ENCODE data around the gene MAGEC1. TPM values are rescaled to one million over a fixed set of nuclear protein-coding genes. Genes with fewer than 3 reads are reported as not detected.

The MAGEC1 gene
- total RNA-seq, 1 donor from 2014 or later = not detected

DNA sequence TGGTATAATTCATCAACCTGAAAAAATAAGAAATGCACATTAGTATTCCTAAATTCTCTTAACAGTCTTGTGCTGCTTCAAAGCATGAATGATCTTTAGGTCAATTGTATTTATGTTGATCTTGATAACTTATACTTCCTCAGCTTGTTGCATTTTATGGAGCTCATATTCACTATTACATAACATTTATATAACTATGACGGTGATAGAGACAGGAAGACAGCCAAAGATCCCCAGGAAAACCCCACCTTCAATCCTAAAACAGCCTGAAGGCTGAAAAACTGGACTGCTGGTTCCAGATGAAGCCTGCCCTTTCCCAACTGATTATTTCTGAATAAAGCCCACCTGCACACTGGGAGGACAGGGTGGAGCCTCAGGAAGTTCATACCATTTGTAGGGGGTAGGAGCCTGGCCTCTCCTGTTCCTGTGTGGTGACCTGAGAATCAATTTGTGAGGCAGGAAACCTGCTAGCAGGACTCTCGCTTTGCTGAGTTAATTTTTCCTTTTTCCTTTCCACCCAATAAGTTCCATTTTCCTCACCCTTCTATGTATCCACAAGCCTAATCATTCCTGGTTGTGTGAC, 30.5 kb downstream of the MAGEC1 start:
- no peaks in the 10 kb centered on the region for H3K27me3 Mint-ChIP-seq
- no peak overlapping the region for H3K27ac Mint-ChIP-seq
- no peak overlapping the region for H3K4me3 Mint-ChIP-seq (ENCODE audit: low read depth)
- peaks cover 13% of the 10 kb centered on the region for H3K9me3 Mint-ChIP-seq (ENCODE audit: low read depth)
- no peaks in the 10 kb centered on the region for H3K4me1 Mint-ChIP-seq (ENCODE audit: low read depth)
- TF ChIP-seq CTCF (IDR thresholded peaks at IDR 0.05; ENCODE audit: unreplicated experiment) = no peak
- no peaks in the 10 kb centered on the region for H3K36me3 Mint-ChIP-seq (ENCODE audit: insufficient read depth)
- DNase-seq (ENCODE audit: low spot score, unreplicated experiment) = no peak

DNA sequence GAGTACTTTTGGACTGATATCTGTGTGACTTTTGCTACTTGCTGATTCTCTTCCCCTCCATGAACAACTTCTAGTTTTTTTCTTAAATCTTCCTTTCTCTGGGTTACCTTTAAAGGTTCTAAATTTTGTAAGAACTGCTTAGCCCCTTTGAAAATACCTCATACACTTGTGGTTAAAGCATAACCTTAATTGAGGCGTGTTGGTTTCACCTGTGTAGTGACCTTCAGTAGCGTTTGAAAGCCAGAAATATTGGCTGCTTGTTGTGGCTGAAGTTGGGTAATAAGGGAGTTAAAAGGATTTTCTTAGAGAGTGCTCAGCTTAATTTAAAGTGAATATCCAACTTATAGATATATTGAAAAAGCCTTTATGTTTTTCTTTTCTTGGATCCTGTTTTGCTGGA, 32.0 kb downstream of the MAGEC1 start:
- no peaks in the 10 kb centered on the region for H3K36me3 Mint-ChIP-seq (ENCODE audit: insufficient read depth)
- no peaks in the 10 kb centered on the region for H3K4me1 Mint-ChIP-seq (ENCODE audit: low read depth)
- DNase-seq (ENCODE audit: low spot score, unreplicated experiment) = no peak
- no peaks in the 10 kb centered on the region for H3K27me3 Mint-ChIP-seq
- TF ChIP-seq CTCF (IDR thresholded peaks at IDR 0.05; ENCODE audit: unreplicated experiment) = no peak
- no peak overlapping the region for H3K27ac Mint-ChIP-seq
- peaks cover 13% of the 10 kb centered on the region for H3K9me3 Mint-ChIP-seq (ENCODE audit: low read depth)
- H3K4me3 Mint-ChIP-seq (ENCODE audit: low read depth) = no peak overlapping the region

DNA sequence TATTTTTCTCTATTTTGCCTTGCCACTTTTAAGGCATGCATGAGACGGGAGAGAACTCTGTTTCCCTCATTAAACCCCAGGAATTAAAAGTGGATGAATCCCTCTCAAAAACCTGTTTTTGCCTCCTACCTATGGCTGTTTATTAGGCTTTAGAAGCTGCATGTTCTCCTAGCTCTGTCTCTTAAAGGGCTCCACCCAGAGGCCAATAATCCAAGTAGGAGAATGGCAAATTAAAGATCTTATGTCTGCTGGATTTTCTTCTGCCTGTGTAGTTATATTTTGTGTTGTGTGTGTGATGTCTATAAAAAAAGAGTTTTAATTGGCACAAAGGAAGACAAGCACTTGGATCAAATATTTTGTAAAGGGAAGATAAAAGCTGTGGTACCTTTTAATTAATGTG, 32.4 kb downstream of the MAGEC1 start:
- Mint-ChIP-seq H3K4me1 (ENCODE audit: low read depth) (no peaks in the 10 kb centered on the region), H3K27me3 (no peaks in the 10 kb centered on the region), H3K9me3 (ENCODE audit: low read depth) (peaks cover 13% of the 10 kb centered on the region), H3K27ac (no peak overlapping the region), H3K4me3 (ENCODE audit: low read depth) (no peak overlapping the region), H3K36me3 (ENCODE audit: insufficient read depth) (no peaks in the 10 kb centered on the region)
- no peak for DNase-seq (ENCODE audit: low spot score, unreplicated experiment)
- TF ChIP-seq CTCF (IDR thresholded peaks at IDR 0.05; ENCODE audit: unreplicated experiment) = peak; percentile 21

- no peaks in the 10 kb centered on the region for H3K27me3 Mint-ChIP-seq
- H3K4me3 Mint-ChIP-seq (ENCODE audit: low read depth) = no peak overlapping the region
- H3K27ac Mint-ChIP-seq = no peak overlapping the region
- no peaks in the 10 kb centered on the region for H3K4me1 Mint-ChIP-seq (ENCODE audit: low read depth)
- DNase-seq (ENCODE audit: low spot score, unreplicated experiment) = no peak
- peaks cover 9% of the 10 kb centered on the region for H3K9me3 Mint-ChIP-seq (ENCODE audit: low read depth)
- TF ChIP-seq CTCF (IDR thresholded peaks at IDR 0.05; ENCODE audit: unreplicated experiment) = no peak
- no peaks in the 10 kb centered on the region for H3K36me3 Mint-ChIP-seq (ENCODE audit: insufficient read depth)
Measured at GRCh38 chrX:141941234-141941633, 37.5 kb downstream of the MAGEC1 start.

- Mint-ChIP-seq H3K9me3 (ENCODE audit: low read depth) (peaks cover 26% of the 10 kb centered on the region), H3K36me3 (ENCODE audit: insufficient read depth) (no peaks in the 10 kb centered on the region), H3K4me1 (ENCODE audit: low read depth) (no peaks in the 10 kb centered on the region), H3K4me3 (ENCODE audit: low read depth) (no peak overlapping the region), H3K27ac (no peak overlapping the region), H3K27me3 (no peaks in the 10 kb centered on the region)
- DNase-seq (ENCODE audit: low spot score, unreplicated experiment) = no peak
- no peak for TF ChIP-seq CTCF (IDR thresholded peaks at IDR 0.05; ENCODE audit: unreplicated experiment)
Measured at GRCh38 chrX:141945426-141945825, 41.7 kb downstream of the MAGEC1 start.
